GM03348 (cell line): ENCODE data around the gene ZNF385B.

Source experiments
- DNase-seq: peaks from one replicate; pipeline ENCODE4 v3.0.0; 2012; ENCODE audit warnings: low spot score

ZNF385B gene

GRCh38 chr2:179580378-179581146 lies 280.9 kb downstream of the ZNF385B start:
- DNase-seq: no peak

DNA sequence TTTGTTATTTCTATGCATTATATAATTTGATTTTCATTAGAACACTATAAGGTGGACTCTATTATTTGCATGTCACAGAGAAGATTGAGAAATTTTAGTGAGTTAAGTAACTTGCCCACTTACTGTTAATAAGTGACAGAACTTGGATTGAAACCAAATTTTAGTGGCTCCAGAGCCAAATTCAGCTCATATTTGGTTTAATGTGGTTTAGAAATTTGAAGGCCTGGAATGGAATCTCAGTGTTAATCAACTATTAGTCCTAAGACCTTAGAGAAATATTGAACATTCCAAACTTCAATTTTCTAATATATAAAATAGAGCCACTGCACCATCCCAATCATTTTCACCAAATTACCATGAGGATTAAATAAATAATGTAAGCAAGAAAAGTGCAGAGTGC lies 281.6 kb downstream of the ZNF385B start:
- no peak for DNase-seq

GRCh38 chr2:179578171-179578916 lies 283.1 kb downstream of the ZNF385B start:
- DNase-seq: no peak

- DNase-seq: no peak
Measured at GRCh38 chr2:179574061-179574519, 287.3 kb downstream of the ZNF385B start.

DNA sequence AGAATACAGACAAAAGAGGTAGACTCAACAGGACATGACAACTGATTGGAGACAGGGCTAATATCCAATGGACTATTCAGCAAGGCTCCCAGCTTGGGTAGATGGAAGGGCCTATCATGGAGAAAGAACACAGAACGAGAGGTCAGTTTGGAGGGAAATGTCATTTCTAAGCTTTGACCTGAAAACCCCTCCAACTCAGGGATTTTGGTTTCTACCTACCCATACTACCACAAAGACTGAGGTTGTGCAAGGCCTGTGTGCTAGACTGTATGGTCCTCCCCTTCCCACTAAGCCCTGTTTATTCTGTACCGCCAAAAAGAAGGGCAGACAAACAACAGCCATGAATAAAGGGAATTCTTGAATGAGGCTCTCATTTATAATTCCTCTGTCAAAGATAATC lies 288.9 kb downstream of the ZNF385B start:
- no peak for DNase-seq

DNA sequence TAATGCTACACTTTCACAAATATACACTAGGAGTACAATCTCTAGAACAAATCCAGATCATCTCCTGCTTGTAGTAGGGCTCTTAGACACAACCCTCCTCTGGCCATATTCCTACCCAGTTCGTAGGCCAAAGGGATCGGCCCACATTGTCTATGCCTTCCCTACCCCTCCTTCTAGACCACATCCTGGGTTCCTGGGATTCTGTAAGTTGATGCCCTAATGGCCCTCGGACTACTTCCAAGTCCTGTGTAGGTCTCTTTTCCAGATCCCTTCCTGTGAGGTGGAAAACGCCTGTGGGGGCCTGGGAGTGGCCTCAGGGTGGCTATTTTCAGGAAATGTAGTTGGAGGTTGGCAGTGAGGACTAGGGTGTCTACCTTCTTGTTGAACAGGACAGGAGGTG lies 289.7 kb downstream of the ZNF385B start:
- no peak for DNase-seq

DNA sequence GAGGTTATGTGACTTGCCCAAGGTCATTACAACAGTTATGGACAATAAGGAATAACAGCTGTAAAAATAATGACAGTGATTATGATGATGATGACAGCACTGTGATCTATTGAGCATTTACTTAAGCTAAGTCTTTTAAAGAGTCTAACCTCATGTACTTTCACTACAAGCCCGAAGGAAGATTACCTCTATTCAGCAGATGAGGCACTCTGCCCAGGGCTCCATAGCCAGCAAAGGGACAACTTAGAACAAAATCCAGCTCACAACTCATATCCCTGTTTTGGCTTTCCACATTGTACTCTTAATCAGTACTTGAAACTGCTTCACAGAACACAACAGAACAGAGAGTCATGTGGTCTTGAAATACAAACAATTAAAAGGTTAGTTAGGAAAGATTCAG lies 290.2 kb downstream of the ZNF385B start:
- DNase-seq: no peak

GRCh38 chr2:179569831-179570233 lies 291.6 kb downstream of the ZNF385B start:
- DNase-seq: peak; percentile 72

DNA sequence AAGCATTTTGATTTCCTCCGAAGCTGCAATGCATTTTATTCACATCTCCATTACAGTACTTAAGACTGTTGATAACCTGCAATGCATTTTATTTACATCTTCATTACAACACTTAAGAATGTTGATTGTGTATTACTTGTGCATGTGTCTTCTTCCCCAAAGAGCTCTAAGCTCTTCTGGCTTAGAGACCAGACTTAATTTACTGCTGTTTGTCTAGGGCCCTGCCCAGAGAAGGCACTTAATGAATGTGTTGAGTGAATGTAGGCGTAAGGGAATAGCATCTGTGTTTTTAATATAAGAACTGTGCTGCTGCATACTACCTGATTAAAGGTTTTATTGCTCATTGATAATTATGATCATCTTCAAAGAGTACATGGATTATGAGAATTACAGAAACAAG lies 295.6 kb downstream of the ZNF385B start:
- DNase-seq: no peak

GRCh38 chr2:179562330-179562885 lies 299.0 kb downstream of the ZNF385B start:
- DNase-seq: no peak

- DNase-seq: no peak
Measured at GRCh38 chr2:179561702-179562101, 299.7 kb downstream of the ZNF385B start.

GRCh38 chr2:179560257-179560735 lies 301.1 kb downstream of the ZNF385B start:
- no peak for DNase-seq

DNA sequence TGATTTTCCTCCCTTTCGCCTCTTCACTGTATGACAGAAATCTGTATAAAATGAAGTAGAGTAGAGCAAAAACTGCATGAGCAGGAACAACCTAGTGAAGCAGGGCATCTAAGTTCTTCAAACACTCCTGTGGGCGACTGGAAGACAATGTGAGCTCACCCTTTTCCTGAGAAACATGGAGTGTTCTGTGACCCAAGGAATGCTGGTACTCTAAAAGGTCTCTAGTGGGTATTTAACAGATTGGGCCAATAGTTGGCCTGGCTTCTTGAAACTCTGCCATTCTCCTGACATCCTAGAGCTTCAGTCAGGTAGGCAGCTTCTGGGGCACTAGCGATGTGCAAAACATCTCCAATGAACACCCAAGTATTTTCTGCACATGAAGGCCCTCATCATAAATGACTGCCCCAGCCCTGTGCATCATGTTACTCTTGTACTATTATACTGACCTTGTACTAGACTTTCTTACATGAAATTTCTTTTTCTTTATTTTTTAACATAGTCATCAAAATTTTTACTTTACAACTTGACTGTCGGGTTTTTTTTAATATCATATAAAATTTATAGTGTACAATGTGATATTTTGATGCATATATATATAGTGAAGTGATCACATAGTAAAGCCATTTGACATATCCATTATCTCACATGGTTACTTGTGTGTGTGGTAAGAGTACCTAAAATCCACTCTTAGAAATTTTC lies 302.2 kb downstream of the ZNF385B start:
- DNase-seq: no peak

DNA sequence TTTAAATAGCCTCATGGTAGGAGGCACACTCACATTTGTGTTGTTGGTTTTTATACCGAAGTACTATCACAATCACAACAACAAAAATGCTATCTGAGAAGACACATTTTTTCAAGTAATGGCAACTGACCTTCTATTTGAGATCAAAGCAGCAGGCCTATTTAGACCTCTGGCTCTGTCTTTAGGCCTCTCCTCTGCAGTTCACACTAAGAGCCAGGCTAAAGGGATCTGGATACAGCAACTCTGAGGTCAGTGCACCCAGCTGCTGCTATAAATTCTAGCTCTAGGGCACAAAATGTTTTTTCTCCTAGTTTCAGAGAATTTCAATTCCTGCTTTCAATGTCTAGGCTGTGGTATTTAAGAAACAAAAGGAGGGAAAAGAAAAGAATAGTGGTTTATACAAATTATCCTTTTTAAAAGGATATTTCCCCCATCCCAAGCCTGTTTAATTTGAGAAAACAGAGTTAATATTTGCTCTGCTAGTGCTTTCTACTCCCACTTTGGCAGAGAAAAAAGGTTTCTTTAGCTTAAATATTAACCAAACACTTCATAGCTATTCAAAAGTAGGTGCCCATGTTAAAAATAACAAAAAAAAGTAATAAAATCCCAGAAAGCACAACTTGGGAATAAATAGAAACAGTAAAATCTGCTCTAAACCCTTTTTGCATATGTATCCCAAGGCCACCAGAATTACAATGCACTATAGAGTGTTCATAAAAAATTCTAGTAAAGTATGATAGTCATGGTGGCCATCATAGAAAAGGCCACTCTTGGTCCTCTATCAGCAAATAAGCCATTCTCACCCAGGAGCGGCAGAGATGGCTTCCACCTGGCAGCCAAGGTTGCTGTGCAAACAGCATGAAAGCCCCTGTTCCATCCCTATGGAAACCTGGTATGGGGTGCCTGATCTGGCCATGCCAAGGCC lies 303.1 kb downstream of the ZNF385B start:
- no peak for DNase-seq

- no peak for DNase-seq
Measured at GRCh38 chr2:179556425-179556824, 305.0 kb downstream of the ZNF385B start.

GRCh38 chr2:179555691-179556283 lies 305.6 kb downstream of the ZNF385B start:
- DNase-seq: no peak

- no peak for DNase-seq
Measured at GRCh38 chr2:179554639-179555386, 306.6 kb downstream of the ZNF385B start.

DNA sequence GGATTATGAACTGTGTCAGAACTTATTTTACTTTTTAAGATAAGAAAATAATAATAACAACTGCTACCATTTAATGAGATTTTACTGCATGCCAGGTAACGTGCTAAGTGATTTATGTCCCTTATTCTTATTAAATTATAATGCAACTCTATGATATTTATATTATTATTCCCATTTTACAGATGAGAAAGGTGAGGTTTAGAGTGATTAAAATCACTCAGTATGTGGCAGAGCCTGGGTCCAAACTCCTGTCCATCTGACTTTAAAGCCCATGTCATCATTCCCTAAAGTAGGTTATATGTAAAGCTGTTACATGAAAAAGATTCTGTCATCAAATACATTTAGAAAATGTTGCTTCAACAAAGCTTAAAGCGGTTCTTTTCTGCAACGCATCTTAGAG lies 308.0 kb downstream of the ZNF385B start:
- DNase-seq: no peak

GRCh38 chr2:179551539-179552045 lies 309.8 kb downstream of the ZNF385B start:
- no peak for DNase-seq

DNA sequence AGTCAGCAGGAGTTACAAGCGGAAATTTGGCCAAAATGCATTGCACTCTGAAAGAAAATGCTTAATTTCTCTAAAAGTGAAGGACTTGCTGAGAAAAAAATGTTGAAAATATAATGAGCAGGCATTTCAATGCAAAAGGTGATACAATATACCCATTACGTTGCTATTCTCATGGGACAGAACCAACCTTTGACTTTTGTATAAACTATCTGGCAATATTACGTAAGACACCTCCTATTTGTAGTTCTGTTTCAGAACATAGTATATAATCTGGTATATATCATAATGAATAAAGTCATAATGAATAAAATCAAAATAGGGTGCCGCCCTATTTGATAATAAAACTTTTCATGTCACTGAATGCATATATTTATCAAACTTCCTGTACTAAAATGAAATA lies 310.6 kb downstream of the ZNF385B start:
- no peak for DNase-seq
